Measurements from ENCODE around the gene COL5A1. TPM values are rescaled to one million over a fixed set of nuclear protein-coding genes. Genes with fewer than 3 reads are reported as not detected.

The COL5A1 gene
- total RNA-seq, 4 donors from 2014 or later: 51.9 to 78.3 (median 62.4) TPM

DNA sequence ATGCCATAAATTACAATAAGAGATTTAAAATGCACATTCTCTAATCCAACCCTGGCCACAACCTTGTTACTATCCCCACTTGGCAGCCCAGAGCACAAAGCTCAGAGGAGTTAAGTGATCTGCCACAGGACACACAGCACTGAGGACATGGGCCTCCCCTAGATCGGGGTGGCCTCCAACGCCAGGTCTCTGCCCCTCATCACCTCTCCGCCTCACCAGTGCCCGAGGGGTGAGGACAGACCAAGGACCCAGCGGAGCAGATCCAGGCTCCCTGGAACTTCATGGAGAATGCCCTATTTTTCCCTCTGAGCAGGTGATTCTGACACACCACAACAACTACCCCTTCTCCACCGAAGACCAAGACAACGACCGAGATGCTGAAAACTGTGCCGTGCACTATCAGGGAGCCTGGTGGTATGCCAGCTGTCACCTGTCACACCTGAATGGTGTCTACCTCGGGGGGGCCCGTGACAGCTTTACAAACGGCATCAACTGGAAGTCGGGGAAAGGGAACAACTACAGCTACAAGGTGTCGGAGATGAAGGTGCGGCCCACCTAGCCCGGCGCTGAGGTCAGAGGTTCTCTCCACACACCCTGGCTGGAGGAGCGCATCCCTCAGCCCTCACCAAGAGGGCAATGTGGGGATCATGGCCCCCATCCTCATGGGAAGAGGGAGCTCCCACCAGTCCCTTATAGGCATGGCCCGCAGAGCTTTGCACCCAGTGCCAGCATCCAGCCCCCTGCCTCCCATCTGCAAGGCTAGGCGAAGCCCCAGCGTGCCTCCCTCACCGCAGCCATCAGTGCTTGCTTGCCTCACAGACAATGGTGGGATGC is 226.5 kb downstream of the COL5A1 start:
- Histone ChIP-seq H3K27me3 (peaks cover 0 to 12% of the 10 kb centered on the region in 2 donors), H3K36me3 (no peaks in the 10 kb centered on the region), H3K4me3 (no peak overlapping the region), H3K9me3 (no peaks in the 10 kb centered on the region), H3K27ac (no peak overlapping the region), H3K4me1 (peaks cover 0 to 10% (median 0%) of the 10 kb centered on the region in 4 donors)
- DNase-seq (ENCODE audit: low spot score in 2 of 2): no peak
- TF ChIP-seq POLR2A (IDR thresholded peaks at IDR 0.05): no peak
- TF ChIP-seq, protein P1, sequence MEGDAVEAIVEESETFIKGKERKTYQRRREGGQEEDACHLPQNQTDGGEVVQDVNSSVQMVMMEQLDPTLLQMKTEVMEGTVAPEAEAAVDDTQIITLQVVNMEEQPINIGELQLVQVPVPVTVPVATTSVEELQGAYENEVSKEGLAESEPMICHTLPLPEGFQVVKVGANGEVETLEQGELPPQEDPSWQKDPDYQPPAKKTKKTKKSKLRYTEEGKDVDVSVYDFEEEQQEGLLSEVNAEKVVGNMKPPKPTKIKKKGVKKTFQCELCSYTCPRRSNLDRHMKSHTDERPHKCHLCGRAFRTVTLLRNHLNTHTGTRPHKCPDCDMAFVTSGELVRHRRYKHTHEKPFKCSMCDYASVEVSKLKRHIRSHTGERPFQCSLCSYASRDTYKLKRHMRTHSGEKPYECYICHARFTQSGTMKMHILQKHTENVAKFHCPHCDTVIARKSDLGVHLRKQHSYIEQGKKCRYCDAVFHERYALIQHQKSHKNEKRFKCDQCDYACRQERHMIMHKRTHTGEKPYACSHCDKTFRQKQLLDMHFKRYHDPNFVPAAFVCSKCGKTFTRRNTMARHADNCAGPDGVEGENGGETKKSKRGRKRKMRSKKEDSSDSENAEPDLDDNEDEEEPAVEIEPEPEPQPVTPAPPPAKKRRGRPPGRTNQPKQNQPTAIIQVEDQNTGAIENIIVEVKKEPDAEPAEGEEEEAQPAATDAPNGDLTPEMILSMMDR (IDR thresholded peaks at IDR 0.05): no peak
- TF ChIP-seq EP300 (IDR thresholded peaks at IDR 0.05): no peak
- WGBS, 2 donors: 94% methylated on average over 21 to 22 of the region's 22 CpGs

DNA sequence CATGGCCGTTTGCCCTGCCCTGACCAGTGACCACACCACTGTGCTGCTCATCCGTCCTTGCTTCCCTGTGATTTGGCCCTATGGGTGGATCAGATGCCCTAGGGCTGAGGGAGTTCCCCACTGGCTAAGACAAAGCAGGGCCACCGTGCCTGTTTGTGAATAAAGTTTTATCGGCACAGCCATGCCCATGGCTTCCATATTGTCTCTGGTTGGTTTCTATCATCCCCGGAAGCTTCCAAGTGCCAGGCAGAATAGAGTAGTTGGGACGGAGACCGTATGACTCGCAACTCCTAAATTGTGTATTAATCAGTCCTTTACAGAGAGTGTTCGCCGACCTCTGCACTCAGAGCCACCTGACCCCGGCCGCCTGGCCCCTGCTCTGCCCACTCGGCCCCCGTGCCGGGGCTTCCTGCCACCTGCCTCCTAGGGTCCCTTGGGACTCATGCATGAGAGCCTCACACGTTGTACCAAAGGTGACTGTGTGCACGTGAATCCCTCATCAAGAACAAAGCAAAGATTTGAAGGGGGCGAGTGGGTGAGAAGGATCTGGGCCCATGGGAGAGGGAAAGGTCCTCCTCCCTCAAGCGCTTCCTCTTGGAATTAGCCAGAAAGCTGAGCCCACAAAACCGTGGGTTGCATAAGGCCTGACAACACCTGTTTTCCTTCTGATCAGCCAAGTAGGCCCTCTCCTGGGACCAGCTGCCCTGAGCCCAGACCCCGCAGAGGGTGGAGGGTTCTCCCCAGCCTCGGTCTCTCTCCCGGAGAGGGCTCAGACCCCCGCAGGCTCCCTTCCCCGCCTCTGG is 227.3 kb downstream of the COL5A1 start:
- Histone ChIP-seq H3K4me1 (peaks cover 0 to 10% (median 0%) of the 10 kb centered on the region in 4 donors), H3K27ac (no peak overlapping the region), H3K9me3 (no peaks in the 10 kb centered on the region), H3K4me3 (no peak overlapping the region), H3K36me3 (no peaks in the 10 kb centered on the region), H3K27me3 (peaks cover 0 to 16% of the 10 kb centered on the region in 2 donors)
- WGBS, 2 donors: 78 to 83% methylated on average over 25 of the region's 25 CpGs
- no peak for TF ChIP-seq POLR2A (IDR thresholded peaks at IDR 0.05)
- DNase-seq (ENCODE audit: low spot score in 2 of 2): no peak

DNA sequence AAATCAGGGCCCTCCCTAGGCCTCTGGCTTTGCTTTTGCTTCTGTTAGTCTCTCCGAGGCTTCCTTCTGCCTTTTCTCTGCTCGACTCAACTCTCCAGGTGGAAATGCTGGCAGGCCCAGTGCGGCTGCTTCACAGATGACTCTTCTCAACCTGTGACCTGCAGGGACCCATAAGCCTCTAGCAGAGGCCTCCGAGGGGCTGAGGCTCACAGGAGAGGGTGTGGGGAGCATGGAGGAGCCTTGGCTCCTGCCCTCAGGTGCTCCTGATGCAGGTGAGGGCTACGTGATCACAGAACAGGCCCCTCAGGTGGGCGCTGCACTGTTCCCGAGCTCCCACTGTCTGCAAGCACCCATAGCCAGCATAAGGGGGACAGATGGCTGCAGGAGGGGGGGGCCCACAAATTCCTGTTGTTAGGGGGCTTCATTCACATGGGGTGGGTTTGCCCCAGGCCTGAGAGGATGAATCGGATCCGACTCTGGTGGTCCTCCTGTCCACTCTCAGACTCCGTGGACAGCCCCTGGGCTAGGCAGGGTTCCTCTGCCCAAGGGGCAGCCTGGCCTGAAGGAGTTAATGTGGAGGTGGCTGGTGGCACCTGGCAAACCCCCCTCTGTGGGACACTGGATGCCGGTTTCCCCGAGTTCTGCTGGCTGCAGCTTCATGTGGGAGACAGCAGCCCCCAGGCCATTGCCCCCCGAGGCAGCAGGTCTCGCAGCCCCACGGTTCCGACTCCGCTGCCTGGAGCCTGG is 228.1 kb downstream of the COL5A1 start:
- 74 to 84% methylated on average over 11 to 12 of the region's 17 CpGs for WGBS, 2 donors
- Histone ChIP-seq H3K4me1 (peaks cover 0 to 2% (median 0%) of the 10 kb centered on the region in 4 donors), H3K27me3 (peaks cover 0 to 16% of the 10 kb centered on the region in 2 donors), H3K4me3 (no peak overlapping the region), H3K9me3 (no peaks in the 10 kb centered on the region), H3K36me3 (no peaks in the 10 kb centered on the region), H3K27ac (no peak overlapping the region)
- DNase-seq (ENCODE audit: low spot score in 2 of 2): no peak
- TF ChIP-seq, protein P1 (IDR thresholded peaks at IDR 0.05): no peak
- TF ChIP-seq EP300 (IDR thresholded peaks at IDR 0.05) (no peak), POLR2A (IDR thresholded peaks at IDR 0.05) (no peak)

DNA sequence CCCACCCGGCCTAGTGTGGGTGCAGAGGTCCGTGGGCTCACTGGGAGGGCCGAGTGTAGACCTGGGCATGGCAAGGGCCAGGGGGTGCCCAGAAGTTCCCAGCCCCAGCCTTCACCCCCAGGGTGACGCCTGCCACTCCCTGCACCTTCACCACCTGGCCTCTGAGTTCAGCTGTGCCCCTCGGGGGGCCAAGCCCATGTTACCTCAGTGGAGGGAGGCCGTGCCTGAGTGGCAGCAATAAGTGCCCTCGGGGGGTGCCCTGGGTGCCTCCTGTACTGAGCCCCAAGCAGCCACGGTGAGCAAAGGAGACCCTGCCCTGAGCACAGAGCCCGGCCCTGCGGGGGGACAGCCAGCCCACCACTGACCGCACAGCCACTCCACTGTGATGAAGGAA is 228.7 kb downstream of the COL5A1 start:
- no peak overlapping the region for H3K4me3 ChIP-seq

More for the DNA sequence above, 228.7 kb downstream of the COL5A1 start:
- no peaks in the 10 kb centered on the region for H3K36me3 ChIP-seq
- no peak overlapping the region for H3K27ac ChIP-seq
- H3K9me3 ChIP-seq: no peaks in the 10 kb centered on the region
- H3K4me1 ChIP-seq: no peaks in the 10 kb centered on the region
- peaks cover 0 to 16% of the 10 kb centered on the region in 2 donors for H3K27me3 ChIP-seq
- no peak for DNase-seq (ENCODE audit: low spot score in 2 of 2)
- WGBS, 2 donors: 90% methylated on average over 5 to 6 of the region's 11 CpGs
- no peak for TF ChIP-seq POLR2A (IDR thresholded peaks at IDR 0.05)
- TF ChIP-seq, protein P1 (IDR thresholded peaks at IDR 0.05): no peak
- TF ChIP-seq EP300 (IDR thresholded peaks at IDR 0.05): no peak

Measured in tibial nerve (tissue), 4 donors.